Occipital lobe (tissue), 2 donors: ENCODE data around the gene CYP2D6. TPM values are rescaled to one million over a fixed set of nuclear protein-coding genes. Genes with fewer than 3 reads are reported as not detected.
"Not testable (repeated sequence)": the region's sequence is repeated elsewhere in the genome, so short reads cannot be mapped to it uniquely, and the experiment has no call there.

ENCODE experiments used
- DNase-seq: peaks from one replicate; lab custom pipeline; 2025; lab: John Stamatoyannopoulos, UW
- total RNA-seq: library from RNA; depleted of rRNA; stranded (reverse); fragments of >200 nt; gene quantifications from one replicate; pipeline ENCODE4 v1.2.3, GENCODE V29; 2014

The CYP2D6 gene
- total RNA-seq: 1.7 TPM

DNA sequence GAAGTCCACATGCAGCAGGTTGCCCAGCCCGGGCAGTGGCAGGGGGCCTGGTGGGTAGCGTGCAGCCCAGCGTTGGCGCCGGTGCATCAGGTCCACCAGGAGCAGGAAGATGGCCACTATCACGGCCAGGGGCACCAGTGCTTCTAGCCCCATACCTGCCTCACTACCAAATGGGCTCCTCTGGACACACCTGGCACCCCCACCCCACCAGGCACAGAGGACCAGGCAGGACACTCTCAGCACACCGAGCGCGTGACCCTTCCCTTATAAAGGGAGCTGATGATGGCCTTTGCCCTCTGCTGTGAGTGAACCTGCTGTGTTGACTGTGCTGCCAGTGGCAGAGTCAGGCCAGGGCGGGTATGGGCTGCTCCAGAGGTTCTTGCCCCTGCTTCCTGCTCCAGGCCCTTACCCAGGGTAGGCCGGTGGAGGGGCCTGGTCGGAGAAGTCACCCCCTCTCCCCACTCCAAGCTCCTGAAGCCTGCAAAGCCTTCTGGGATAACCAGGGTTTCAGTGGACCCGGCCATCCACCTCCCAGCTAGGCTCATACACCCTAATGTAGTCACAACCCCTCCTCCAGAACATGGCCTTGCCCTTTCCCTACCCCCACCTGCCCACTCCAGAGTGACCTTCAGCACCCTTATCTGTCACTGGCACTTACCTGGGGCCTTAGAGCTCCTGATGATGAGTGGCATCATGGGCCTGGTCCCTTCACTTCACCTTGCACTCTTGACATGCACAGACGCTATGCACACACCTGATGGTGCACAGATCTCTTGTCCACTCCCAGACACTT lies at the start of gene CYP2D6:
TSS of gene CYP2D6 (minus strand) at position 172 of the 793 bp plus-strand sequence. CDS start at position 153, 19 bp downstream.
- not testable (repeated sequence) for DNase-seq

DNA sequence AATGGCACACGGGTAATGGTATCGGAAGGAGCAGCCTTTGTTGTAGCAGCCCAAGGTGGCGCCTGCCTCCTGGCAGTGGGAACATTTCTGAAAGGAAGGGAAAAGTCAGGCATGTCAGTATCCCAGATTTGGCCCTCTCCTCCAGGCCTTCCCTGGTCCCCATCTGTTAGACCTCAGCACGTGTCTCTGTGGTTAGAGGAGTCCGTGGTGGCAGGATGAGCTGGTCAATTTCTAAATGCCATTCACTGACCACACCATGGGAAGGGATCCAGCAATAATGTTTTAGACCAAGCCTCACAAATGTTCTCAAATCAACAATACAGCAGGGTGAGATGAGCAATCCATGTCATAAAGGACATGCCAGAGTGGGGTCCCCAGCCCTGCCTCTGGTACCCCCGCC lies 49.0 kb upstream of the CYP2D6 start:
- no peak for DNase-seq

DNA sequence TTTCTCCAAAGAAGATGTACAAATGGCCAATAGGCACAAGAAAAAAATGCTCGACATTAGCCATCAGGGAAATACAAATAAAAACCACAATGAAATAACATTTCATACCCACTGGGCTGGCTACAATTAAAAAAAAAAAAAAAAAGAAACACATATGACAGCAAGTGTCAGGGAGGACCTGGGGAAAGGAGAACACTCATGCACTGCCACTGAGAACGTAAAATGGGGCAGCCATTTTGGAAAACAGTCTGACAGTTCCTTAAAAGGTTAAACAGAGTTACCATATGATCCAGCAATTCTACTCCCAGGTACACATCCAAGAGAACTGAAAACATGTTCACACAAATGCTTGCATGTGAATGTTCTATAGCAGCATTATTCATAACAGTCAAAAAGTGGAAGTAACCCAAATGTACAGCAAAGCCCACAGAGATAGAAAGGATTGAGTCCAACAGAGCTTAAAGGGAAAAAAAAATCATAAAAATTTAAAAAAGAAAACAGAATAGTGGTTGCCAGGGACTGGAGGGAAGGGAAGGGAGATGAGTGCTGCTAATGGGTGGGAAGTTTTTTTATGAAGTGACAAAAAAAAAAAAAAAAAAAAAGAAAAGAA lies 48.4 kb upstream of the CYP2D6 start:
- no peak for DNase-seq

DNA sequence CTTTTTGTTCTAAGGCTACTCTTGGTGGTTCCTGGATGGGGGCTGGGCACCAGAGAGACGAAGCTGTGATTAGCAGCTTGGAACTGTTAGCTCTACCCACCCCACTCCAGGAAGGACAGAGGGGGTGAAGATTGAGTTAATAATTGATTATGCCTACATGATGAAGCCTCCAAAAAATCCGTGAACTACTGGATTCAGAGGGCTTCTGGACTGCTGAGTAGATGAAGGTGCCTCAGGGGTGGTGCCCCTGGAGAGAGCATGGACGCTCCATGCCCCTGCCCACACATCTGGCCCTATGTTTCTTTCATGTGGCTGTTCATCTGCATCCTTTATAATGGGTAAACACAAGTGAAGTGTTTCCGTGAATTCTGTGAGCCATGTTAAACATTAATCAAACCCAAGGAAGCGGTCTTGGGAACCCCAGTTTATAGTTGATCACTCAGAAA lies 47.3 kb upstream of the CYP2D6 start:
- no peak for DNase-seq

DNA sequence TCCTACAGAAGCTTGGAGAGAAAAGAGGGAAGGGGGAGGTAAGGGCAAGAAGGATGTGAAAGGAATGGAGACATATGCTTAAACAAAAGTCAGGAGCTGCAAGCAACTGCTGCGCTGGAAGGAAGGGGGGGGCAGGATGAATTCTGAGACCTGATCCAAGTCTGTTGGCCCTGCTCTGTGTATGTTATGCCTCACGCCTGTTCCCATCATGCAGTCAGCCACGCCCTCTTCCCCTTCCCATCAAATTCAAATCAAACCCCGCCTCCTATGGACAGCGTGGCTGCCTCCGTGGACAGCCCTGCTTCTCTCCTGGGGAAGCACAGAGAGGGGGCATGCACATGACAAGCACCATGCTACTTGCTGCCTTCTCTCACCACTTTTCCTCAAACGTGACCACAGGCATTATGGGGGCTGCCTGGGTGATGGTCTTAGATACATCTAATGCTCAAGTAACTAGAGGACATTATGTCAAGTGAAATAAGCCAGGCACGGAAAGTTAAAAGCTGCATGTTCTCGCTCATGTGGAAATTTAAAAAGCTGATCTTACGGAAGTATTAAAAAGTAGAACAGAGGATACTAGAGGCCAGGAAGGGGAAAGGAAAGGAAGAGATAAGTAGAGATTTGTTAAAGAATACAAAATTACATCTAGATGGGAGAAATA lies 45.8 kb upstream of the CYP2D6 start:
- no peak for DNase-seq

DNA sequence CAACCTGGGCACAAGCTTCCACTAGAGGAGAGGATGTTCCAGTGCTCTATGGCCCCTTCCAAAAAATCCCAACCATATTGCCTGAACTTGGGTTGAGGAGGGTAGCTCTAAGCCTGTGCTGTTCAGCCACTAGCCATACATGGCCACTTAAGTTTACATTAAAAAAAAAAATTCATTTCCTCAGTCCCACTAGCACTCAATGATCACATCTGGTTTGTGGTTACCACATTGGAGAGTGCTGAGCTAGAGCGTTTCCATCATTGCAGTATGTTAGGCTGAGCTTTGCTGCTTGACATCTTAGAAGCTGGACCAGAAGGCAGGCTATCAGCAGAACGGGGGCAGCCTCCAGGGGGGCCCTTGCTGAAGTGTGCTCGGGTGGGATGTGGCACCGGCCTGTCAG lies 43.5 kb upstream of the CYP2D6 start:
- no peak for DNase-seq

DNA sequence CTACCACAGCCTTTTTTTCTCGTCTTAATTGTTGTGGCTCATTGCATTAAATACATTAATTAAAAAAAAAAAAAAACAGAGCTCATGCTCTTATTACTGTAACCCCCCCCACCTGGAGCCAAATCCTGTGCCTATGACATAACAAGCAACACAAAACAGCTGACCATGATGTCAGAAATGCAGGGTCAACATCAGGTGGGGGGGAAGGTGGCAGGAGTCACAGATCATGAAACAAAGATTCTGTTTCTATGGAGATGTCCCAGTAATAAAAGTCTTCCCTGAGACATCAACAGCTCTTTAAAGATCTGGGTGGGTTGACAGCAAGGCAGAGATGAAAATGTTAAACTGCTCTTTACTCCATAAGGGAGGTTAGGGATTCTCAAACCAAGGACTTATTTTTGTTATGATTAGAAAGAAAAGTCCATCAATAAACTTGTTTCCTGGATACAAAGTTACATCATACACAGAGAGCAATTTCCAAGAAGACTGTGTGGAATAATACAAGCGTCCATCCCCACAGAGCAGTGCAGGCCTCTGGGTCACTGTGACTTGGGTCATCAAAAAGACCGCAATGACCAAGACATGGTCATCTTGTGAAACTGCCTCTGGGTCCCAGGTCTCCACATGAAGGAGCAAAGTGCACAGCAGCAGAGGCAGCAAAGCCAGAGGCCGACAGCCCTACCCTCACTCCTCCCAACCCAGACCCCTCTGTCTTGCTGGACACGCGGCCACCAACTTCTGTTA lies 42.7 kb upstream of the CYP2D6 start:
- DNase-seq: no peak

DNA sequence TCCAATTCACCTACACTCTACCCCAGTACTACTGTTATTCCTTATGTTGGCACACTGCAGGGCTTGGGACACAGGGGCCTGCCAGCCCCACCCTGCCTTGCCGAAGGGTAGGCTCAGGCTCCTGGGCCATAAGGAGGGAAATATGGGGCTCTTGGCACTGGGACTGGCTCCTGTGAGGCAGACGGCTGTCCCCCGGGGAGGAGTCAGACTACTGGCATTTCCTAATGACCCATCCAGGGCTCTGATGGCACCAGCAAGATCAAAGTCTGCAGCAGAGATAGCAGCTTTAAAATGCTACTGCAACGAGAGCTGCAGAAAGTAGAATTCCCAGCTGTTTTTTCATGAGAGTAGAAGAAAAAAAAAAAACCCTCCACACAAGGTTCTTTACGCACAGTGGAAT lies 42.2 kb upstream of the CYP2D6 start:
- no peak for DNase-seq

DNA sequence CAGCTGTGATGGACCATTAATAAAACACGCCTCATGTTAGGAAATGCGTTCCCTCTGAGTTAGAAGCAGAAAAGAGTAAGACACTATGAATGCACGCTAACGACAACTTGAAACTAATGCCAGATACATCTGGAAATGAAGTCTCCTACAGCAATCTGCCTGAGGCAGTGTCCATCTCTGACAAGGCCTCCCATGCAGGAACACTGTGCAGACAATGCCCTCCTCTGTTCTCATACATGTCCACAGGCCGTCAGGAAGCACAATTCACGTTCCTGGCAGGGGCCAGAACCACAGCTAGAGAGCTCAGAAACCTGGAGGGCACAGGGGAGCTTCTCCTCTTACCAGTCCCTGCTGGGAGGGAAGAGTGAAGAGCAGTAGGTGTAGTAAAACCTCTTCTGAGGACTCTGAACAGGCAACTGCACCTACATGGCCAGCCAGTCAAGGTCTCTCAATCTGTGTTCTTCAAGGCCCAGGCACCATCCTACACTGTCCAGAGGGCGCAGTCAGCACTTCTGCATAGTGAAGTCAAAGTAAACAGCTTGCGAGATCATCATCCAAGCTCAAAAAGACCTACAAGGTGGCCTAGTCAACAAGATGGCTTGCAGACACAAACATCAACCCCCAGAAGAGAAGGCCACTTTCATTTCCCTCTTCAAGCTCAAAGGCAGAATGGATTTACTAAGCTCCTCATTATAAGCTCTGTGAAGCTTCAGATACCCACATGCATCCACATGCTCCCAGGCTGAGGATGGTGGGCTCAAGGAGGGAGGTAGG lies 41.5 kb upstream of the CYP2D6 start:
- DNase-seq: no peak

DNA sequence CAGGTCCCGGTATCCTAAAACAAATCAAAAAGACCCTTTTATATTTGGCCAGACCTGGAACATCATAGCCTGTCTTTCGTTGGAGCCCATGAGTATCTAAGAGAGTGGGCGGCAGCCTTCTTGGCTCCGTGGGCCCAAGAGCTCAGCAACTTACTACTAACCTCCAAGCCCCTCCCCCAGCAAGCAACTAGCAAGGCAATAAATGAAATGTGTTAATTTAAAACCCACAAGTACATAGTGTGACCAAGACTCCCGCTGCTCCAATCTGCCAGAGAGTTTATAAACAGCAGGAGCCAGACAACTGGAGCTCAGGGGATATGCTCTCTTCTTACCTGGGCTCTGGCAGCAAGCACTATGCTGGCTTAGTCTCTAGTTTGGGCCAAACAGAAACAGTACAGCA lies 40.8 kb upstream of the CYP2D6 start:
- no peak for DNase-seq

DNA sequence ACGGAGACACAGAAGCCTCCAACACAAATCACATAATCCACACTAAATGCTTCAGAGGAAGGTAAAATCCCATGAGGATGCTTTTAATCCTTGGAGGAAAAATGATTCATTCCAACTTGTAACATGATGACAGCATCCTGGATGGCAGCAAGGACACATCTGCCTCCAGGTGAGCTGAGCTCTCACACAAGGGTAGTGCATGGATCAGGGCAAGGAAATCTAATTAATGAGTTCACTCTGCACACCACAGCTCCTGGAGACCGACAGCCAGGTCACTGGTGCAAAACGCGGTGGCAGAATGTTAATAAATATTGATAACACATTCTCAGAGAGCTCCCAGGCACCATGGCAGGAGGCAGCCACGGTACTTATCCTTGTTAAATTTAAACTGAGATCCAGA lies 40.3 kb upstream of the CYP2D6 start:
- DNase-seq: no peak

DNA sequence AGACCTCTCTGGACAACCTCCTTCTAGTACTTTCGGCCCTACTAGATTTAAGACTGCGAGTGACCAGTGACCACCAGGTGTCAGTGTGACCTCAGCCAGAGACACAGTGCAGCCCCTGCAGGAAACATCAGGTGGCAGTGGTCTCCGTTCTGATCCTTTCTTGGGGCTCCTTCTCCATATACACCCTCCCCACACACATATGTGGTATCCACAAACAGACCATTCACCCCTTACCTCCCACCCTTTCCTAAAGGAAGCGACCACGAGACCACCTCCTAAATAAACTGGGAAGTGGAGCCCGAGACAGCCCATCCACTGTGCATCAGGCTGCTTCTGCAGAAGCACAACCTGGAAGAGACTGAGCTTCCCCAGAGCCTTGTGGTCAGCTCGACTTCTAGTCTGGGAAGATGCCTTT lies 38.5 kb upstream of the CYP2D6 start:
- DNase-seq: peak; percentile 51

DNA sequence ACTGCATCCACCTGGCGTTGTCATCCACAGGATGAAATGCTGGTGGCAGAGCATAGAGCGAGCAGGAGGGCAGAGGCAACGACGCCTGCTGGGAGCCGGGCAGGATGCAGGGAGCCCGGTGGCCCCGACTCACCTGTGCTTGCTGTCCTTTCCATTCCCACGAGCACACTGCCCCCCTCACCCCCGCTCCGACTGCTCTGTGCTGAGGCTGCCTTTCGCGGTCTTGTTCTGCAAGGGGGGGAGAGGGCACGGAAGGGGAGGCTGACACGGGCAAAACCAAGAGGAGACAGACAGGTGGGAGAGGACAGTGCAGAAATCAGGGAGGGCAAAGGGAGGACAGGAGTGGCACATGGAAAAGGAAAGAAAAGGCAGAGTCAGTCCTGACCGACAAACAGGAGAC lies 37.9 kb upstream of the CYP2D6 start:
- no peak for DNase-seq

DNA sequence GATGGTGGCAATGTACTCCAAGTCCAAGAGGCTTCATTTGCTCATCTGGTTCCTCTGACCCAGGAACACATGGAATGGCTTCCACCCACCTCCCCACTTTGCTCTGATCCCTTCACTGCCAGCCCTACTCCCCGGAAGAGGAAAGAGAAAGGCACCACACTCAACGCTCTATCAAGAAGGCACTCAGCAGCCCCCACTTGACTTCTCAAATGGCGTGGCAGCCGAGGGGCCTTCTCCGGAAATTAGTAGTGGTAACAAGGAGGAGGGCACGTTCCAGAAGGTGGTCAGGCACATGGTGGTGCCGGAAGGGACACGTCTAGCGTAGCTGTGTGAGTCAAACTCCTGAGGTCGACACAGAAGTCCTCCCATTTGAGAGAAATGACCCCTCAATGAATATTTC lies 36.5 kb upstream of the CYP2D6 start:
- DNase-seq: no peak

DNA sequence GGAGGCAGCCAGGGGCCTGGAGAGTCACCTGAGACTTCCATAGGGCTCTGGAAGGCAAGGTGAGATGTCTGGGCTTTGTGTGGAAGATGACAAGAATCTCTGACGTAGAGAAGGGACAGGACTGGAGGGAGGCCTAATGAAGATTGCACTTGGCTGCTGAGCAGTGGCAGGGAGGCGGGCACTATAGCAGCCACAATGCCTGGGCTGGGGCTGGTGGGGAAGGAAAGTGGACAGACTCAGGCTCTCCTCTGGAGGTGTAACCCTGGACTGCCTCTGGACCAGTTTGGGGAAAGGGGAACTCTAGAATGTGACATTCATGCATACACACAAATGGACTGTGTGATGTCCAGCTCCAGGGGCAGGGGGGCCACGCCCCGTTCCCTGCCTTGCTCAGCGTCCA lies 34.3 kb upstream of the CYP2D6 start:
- DNase-seq: no peak

DNA sequence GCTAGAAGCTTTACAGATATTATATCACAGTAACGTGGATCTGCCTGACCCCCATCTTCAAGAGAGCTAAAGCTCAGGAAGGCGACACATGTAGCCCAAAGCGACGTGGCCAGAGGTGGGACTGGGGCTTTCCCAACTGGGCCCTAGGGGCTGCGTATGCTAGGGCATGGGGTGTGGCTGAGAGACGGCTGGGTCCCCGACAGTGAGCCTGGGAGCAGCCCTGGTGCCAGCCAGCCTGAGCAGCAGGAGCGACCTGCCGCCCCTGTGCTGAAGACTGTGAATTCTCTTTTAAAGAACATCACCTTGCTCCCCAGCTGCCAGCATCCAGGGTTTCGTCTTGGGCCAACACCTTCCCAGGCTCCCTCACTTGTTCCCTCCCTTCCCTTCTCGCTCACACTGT lies 32.9 kb upstream of the CYP2D6 start:
- DNase-seq: no peak

DNA sequence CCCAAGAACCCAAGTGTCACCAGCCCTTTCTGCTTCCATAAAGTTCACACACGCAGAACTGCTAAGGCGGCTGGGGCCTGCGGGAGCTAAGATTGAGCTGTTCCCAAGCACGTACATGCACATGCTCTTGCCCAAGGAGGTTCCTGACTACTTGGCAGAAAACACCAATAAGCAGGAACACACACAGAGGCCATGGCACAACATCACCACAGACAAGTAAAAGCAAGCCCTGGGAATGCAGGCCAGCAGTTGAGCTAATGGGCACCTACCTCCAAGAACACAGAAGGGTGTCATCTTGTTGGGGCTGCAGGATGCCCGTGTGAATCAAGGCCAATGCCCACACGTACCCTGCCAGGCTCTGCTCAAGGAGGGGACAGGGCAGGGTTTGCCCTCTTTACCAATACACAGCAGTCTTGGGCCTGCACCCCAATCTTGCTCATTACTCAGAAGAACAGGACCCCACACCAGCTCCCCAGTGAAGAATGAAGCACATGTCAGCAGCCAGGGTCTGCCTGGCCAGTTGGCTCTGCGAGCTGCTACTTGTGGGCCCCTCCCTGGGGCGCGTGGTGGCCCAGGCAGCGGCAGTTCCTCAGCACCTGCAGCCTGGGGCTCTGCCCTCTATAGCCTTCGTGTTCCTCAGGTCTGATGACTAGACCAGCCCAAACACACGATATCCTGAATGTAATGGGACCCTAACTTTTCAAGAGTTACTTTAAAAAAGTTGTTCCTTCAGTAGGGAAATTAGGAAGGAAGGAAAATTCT lies 32.3 kb upstream of the CYP2D6 start:
- no peak for DNase-seq

DNA sequence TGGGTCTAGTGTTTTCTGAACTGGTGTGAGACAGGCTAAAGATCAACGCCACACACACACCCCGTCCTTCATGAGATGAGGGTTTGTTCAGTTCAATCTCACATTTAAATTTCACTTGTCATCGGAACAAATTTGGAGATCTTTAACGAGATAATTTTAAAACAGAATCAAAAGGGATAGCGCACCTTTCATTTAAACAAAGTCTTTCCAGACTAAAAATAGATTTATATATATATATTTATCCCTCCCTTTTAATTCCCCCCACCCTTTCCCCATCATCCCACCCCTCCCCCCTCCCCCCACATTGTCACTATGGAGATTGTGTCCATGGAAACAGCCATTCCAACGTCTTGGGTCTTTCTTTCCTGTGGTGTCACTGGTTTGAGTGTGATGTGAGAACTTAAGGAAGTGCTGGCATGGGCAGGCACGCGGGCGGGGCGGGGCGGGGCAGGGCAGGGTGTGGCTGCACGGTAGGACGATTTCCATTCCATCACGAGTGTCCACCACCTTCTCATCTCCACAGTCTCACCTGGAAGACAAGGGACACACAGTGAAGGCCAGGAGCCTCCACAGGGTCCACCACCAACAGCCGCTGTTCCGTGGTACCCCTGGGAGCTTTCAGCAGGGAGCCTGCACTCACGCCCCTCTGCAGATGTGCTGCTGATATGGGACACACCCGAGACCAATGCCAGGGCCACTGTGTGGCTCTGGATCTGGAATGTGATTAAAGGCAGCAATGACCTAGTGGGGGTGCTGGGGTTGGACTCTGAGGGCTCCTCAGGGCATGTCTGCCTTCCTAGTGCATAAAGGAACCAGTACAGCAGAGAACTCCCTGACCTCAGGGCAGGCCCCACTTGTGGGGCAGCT lies 30.5 kb upstream of the CYP2D6 start:
- no peak for DNase-seq

DNA sequence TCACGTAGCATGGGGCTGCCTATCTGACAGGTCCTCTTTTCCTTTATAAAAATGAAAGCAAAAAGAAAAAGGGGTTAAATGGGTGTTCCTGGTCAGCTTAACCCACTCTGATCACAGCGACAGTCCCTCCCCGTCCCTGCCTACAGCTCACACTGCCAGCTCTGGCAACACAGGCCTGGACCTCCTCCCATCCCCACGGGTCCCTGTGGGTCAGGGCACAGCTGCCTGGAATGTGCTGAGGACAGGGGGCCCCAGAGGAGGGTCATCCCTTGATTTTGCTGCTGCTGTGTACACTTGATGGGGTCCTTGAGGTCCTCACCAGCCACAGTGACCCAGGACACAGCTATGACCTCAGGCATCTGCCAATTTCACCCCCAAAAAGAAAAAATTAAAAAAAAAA lies 29.6 kb upstream of the CYP2D6 start:
- no peak for DNase-seq
